Tibial nerve (tissue), 4 donors: ENCODE results near the gene RRP1B. TPM values are rescaled to one million over a fixed set of nuclear protein-coding genes. Genes with fewer than 3 reads are reported as not detected.

ENCODE experiments used
- DNase-seq, 2 donors: peaks; one replicate each; pipeline ENCODE4 v3.0.0-alpha.2; 2019; ENCODE audit warnings: low spot score in 2 of 2
- H3K27ac ChIP-seq, 4 donors: fragments of 200-600 bp; sonication (generic) in 3 of 4; one replicate each; pipeline ENCODE4 v1.5.1; 2017 to 2019; ENCODE audit warnings: mild to moderate bottlenecking in 1 of 4
- H3K27me3 ChIP-seq, 2 donors: fragments of 200-600 bp; sonication (generic) in 1 of 2; one replicate each; pipeline versions ENCODE4 v1.5.1 to v1.6.0; 2017 to 2019
- H3K36me3 ChIP-seq, 3 donors: fragments of 200-600 bp; sonication (generic); one replicate each; pipeline ENCODE4 v1.5.1; 2018 to 2019
- H3K4me1 ChIP-seq, 4 donors: fragments of 200-600 bp; sonication (generic) in 3 of 4; one replicate each; pipeline ENCODE4 v1.5.1; 2017 to 2019
- H3K4me3 ChIP-seq, 4 donors: fragments of 200-600 bp; sonication (generic) in 3 of 4; one replicate each; pipeline ENCODE4 v1.5.1; 2017 to 2019; ENCODE audit warnings: mild to moderate bottlenecking in 1 of 4, moderate library complexity in 1 of 4
- H3K9me3 ChIP-seq, 4 donors: fragments of 200-600 bp; sonication (generic) in 3 of 4; one replicate each; pipeline ENCODE4 v1.5.1; 2017 to 2019
- EP300 ChIP-seq, 2 donors: sonication (generic); formaldehyde crosslinking; IDR thresholded peaks; one replicate each; pipeline ENCODE4 v1.6.1; 2017; ENCODE audit warnings: antibody characterized with exemption in 2 of 2, mild to moderate bottlenecking in 1 of 2
- POLR2A ChIP-seq, 2 donors: fragments of 450-650 bp; IDR thresholded peaks; one replicate each; pipeline ENCODE4 v1.6.1; 2017; ENCODE audit warnings: antibody characterized with exemption in 2 of 2, mild to moderate bottlenecking in 2 of 2, moderate library complexity in 2 of 2
- WGBS, 2 donors: methylation state at CpG; one replicate each; pipeline ENCODE4 v1.1.5; 2018; 5-methylcytosine and 5-hydroxymethylcytosine counted together
- total RNA-seq, 4 donors: library from RNA; depleted of rRNA; stranded (reverse); fragments of >200 nt; gene quantifications; one replicate each; pipeline ENCODE4 v1.1.0, GENCODE V29; 2016
- TF ChIP-seq, protein P1 (sequence below), 5 experiments: fragments of 200-600 bp in 3 of 5; fragments of 450-650 bp in 2 of 5; sonication (generic) in 3 of 5; IDR thresholded peaks; one replicate each; pipeline ENCODE4 v1.5.1; 2016 to 2019; ENCODE audit warnings: antibody characterized with exemption in 5 of 5, mild to moderate bottlenecking in 3 of 5, moderate library complexity in 2 of 5

The RRP1B gene
- total RNA-seq, 4 donors from 2014 or later: 21.4 to 29.4 (median 25.5) TPM

DNA sequence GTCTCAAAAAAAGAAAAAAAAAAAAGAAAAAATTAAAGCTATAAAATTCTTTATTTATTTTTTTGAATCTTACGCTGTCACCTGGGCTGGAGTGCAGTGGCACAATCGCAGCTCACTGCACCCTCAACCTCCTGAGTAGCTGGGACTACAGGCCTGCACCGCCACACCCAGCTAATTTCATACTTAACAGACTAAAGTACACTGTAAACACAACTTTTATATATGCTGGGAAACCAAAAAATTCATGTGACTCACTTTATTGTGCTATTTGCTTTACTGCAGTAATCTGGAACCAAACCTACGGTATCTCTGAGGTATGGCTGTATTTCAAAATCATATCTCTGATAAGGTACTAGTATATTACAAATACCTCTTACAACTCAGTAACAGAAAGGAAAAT, 40.4 kb upstream of the RRP1B start:
- no peak for DNase-seq
- no peak overlapping the region for H3K27ac ChIP-seq
- H3K4me1 ChIP-seq: no peaks in the 10 kb centered on the region
- H3K36me3 ChIP-seq: peaks cover 0 to 19% (median 0%) of the 10 kb centered on the region in 3 donors
- TF ChIP-seq, protein P1, sequence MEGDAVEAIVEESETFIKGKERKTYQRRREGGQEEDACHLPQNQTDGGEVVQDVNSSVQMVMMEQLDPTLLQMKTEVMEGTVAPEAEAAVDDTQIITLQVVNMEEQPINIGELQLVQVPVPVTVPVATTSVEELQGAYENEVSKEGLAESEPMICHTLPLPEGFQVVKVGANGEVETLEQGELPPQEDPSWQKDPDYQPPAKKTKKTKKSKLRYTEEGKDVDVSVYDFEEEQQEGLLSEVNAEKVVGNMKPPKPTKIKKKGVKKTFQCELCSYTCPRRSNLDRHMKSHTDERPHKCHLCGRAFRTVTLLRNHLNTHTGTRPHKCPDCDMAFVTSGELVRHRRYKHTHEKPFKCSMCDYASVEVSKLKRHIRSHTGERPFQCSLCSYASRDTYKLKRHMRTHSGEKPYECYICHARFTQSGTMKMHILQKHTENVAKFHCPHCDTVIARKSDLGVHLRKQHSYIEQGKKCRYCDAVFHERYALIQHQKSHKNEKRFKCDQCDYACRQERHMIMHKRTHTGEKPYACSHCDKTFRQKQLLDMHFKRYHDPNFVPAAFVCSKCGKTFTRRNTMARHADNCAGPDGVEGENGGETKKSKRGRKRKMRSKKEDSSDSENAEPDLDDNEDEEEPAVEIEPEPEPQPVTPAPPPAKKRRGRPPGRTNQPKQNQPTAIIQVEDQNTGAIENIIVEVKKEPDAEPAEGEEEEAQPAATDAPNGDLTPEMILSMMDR (IDR thresholded peaks at IDR 0.05): no peak
- TF ChIP-seq POLR2A (IDR thresholded peaks at IDR 0.05): no peak
- no peak for TF ChIP-seq EP300 (IDR thresholded peaks at IDR 0.05)
- no peaks in the 10 kb centered on the region for H3K27me3 ChIP-seq
- whole genome bisulfite sequencing, 2 donors: 96 to 97% methylated on average over 4 of the region's 4 CpGs
- peaks cover 0 to 20% (median 0%) of the 10 kb centered on the region in 4 donors for H3K9me3 ChIP-seq
- no peak overlapping the region for H3K4me3 ChIP-seq

DNA sequence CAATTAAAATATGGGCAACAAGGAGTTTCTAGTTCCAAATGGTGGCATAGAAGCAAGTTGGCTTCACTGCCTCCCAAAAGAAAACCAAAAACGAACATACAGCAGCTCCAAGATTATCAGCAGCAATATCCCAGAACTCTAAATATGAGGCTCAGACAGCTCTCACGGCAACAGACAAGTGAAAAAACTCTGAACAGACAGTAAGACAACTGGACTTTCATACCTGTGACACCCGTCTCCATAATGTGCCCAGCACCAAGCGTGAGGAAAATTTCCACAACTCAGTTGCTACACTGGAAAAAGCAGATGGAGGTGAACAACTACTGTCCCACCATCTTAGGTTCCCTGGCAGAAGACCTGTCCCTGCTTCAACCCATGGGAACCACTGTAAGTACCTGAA, 40.0 kb upstream of the RRP1B start:
- DNase-seq: no peak
- no peaks in the 10 kb centered on the region for H3K27me3 ChIP-seq
- H3K4me1 ChIP-seq: no peaks in the 10 kb centered on the region
- H3K27ac ChIP-seq: no peak overlapping the region
- no peak overlapping the region for H3K4me3 ChIP-seq
- peaks cover 0 to 19% (median 0%) of the 10 kb centered on the region in 3 donors for H3K36me3 ChIP-seq
- TF ChIP-seq POLR2A (IDR thresholded peaks at IDR 0.05): no peak
- TF ChIP-seq, protein P1 (IDR thresholded peaks at IDR 0.05): no peak
- TF ChIP-seq EP300 (IDR thresholded peaks at IDR 0.05): no peak
- 92% methylated on average over 4 of the region's 4 CpGs for WGBS, 2 donors
- H3K9me3 ChIP-seq: peaks cover 0 to 20% (median 0%) of the 10 kb centered on the region in 4 donors

DNA sequence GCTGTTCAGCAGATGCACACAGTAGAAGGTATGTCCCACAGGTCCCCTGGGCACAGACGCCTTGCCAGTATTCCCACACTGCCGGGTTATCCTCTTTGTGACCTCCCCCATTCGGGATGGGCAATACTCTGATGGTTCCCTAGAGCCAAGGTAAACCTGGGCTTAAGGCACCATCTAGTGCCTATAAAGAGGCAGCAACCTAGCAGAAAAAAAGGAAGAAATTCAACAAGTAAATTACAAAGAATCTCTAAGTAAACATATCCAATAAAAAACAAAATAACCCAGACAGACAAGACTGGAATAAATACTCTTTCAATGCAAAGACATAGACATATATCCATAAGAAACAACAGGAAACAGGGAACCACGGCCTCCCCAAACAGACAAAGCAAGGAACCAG, 39.5 kb upstream of the RRP1B start:
- no peak overlapping the region for H3K4me3 ChIP-seq
- 89 to 92% methylated on average over 4 of the region's 4 CpGs for WGBS, 2 donors
- peaks cover 0 to 20% (median 0%) of the 10 kb centered on the region in 4 donors for H3K9me3 ChIP-seq
- no peaks in the 10 kb centered on the region for H3K27me3 ChIP-seq
- no peak for DNase-seq
- no peak overlapping the region for H3K27ac ChIP-seq
- peaks cover 0 to 19% (median 0%) of the 10 kb centered on the region in 3 donors for H3K36me3 ChIP-seq
- no peaks in the 10 kb centered on the region for H3K4me1 ChIP-seq
- TF ChIP-seq, protein P1 (IDR thresholded peaks at IDR 0.05): no peak
- no peak for TF ChIP-seq POLR2A (IDR thresholded peaks at IDR 0.05)
- TF ChIP-seq EP300 (IDR thresholded peaks at IDR 0.05): no peak

DNA sequence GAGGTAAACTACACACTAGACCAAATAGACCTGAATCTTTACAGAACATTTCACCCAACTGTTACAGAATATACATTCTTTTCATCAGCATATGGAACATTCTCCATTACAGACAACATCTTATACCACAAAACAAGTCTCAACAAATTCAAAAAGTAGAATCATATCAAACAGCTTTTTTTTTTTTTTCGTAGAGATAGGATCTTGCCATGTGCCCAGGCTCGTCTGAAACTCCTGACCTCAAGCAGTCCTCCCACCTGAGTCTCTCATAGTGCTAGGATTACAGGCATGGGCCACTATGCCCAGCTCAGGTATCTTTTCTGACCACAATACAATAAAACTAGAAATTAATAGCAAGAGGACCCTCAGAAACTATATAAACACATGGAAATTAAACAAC, 36.6 kb upstream of the RRP1B start:
- no peaks in the 10 kb centered on the region for H3K4me1 ChIP-seq
- TF ChIP-seq POLR2A (IDR thresholded peaks at IDR 0.05): no peak
- no peak for TF ChIP-seq EP300 (IDR thresholded peaks at IDR 0.05)
- TF ChIP-seq, protein P1 (IDR thresholded peaks at IDR 0.05): no peak
- no peak overlapping the region for H3K4me3 ChIP-seq
- no peaks in the 10 kb centered on the region for H3K27me3 ChIP-seq
- H3K27ac ChIP-seq: no peak overlapping the region
- WGBS, 2 donors: 91 to 95% methylated on average over 2 of the region's 2 CpGs
- no peak for DNase-seq
- H3K9me3 ChIP-seq: peaks cover 0 to 20% (median 0%) of the 10 kb centered on the region in 4 donors
- H3K36me3 ChIP-seq: peaks cover 0 to 19% (median 0%) of the 10 kb centered on the region in 3 donors

DNA sequence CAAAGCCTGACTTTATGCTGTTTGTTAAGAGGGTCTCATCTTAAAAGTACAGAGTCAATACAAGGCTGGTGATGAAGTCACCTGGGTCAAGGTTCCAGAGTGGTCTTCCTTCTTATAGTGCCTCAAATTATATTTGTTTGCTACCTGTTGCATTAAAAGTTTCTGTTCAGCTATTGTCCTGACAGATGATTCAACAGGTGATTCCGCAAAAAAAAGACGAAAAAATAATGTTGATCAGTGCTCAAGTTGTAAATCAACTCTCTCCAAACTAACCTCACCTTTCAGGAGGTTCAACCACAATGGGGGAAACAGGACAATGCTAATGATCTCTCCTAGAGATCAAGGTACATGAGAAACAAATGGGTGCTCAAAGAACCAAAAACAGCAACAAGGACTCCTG, 35.8 kb upstream of the RRP1B start:
- WGBS, 2 donors: 96 to 97% methylated on average over 2 of the region's 2 CpGs
- Histone ChIP-seq H3K4me3 (no peak overlapping the region), H3K36me3 (peaks cover 0 to 25% (median 0%) of the 10 kb centered on the region in 3 donors), H3K4me1 (no peaks in the 10 kb centered on the region), H3K9me3 (peaks cover 0 to 26% (median 0%) of the 10 kb centered on the region in 4 donors), H3K27me3 (no peaks in the 10 kb centered on the region), H3K27ac (no peak overlapping the region)
- no peak for TF ChIP-seq POLR2A (IDR thresholded peaks at IDR 0.05)
- TF ChIP-seq EP300 (IDR thresholded peaks at IDR 0.05): no peak
- no peak for DNase-seq

DNA sequence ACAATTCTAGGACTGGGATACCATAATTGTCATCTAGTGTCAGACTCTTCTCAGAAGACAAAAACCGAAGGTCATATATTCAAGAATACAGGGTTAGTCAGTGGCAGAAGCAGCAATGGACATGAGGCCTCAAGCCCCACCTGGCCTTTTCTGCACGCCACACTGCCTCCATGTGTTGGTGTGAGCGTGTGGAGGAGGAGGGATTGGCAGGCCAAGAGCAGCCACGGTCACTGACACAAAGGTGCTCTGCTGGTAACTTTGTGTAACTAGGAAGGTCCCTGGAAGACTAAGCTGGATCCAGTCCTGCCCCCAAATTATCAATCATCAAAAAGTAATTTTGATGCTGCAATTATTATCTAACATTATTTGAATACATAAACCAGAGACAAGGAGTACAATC, 35.0 kb upstream of the RRP1B start:
- H3K27me3 ChIP-seq: no peaks in the 10 kb centered on the region
- peaks cover 0 to 31% (median 0%) of the 10 kb centered on the region in 4 donors for H3K9me3 ChIP-seq
- no peak for TF ChIP-seq EP300 (IDR thresholded peaks at IDR 0.05)
- no peak for TF ChIP-seq POLR2A (IDR thresholded peaks at IDR 0.05)
- TF ChIP-seq, protein P1 (IDR thresholded peaks at IDR 0.05): no peak
- no peak overlapping the region for H3K4me3 ChIP-seq
- no peak for DNase-seq
- 72 to 75% methylated on average over 4 of the region's 4 CpGs for WGBS, 2 donors
- no peak overlapping the region for H3K27ac ChIP-seq
- no peaks in the 10 kb centered on the region for H3K4me1 ChIP-seq
- peaks cover 0 to 30% (median 0%) of the 10 kb centered on the region in 3 donors for H3K36me3 ChIP-seq
